ENCODE measurements around the gene CEMIP.

- no peak for TF ChIP-seq POLR2A (IDR thresholded peaks at IDR 0.05)
- TF ChIP-seq CTCF (IDR thresholded peaks at IDR 0.05) = no peak
Observed at GRCh38 chr15:80804970-80805495, 25.9 kb downstream of the CEMIP start.

All from adrenal gland (tissue), 5 donors.